ENCODE data around the gene KCNQ5. TPM values are rescaled to one million over a fixed set of nuclear protein-coding genes. Genes with fewer than 3 reads are reported as not detected.

Gene KCNQ5
- polyA plus RNA-seq, 4 donors = 0.24 to 0.41 (median 0.32) TPM

DNA sequence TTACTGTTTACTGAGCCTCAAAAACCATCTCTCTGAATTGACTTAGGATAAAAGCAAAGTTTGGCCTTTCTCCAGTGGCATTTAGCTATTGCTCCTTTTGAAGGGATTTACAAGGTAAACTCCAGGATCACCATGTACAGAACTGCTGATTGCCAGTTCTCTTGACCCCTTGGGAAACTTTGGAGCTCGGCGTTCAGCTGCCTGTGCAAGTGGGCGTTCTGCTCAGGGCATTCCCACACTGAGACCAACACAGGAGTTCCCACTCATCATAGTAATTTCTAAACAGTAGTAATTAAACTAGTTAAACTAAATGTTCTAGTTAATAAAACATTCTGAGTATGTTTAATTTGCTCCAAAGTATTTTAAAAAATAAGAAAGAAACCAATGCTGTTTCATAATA, 14.9 kb downstream of the KCNQ5 start:
- no peak for DNase-seq (ENCODE audit: low read depth in 4 of 4, low spot score in 3 of 4)

DNA sequence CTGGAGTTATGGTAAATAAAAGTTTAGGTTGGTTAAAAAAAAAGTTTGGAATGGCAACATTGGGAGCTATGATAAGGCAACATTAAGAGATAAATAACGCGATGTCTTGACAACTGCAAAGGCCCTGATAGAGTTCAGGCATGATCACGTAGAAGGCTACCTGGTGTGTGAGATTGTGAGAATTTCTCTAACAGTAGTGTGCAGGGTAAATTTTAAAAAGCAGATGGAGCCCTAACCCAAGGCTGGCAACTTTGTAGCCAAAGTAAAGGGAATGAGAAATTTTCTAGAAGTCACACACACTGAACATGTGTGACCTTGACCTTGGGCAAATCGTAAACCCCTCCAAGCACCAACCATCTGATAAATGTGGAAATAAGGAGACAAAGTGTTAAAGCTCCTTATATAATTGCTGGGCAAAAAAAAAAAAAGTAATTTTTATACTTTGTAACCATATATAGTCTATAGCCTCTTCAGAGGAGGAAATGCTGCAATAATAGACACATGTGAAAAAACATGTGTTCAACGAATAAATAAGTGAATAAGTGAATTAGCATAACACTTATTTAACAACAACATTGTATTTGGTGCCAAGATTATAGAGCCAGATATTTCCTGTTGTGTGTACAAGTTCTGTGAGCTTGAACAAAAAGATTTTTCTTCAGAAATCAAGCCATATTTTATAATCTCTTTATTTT, 18.2 kb downstream of the KCNQ5 start:
- no peak for DNase-seq (ENCODE audit: low read depth in 4 of 4, low spot score in 3 of 4)

DNA sequence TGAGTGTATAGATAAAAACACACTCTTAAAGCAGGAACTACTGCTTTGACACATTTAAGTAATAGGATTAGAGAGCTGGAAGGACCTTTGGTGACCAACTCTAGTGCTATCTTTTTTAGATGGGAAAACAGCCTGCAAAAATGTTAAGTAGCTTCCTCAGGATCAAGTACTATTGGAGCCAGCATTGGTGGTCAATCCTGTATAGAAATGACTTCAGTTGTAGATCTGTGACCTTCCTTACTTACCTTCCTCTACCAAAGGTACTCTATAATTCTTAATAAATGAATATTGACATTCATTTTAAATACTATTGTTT, 18.7 kb downstream of the KCNQ5 start:
- DNase-seq (ENCODE audit: low read depth in 4 of 4, low spot score in 3 of 4) = no peak

DNA sequence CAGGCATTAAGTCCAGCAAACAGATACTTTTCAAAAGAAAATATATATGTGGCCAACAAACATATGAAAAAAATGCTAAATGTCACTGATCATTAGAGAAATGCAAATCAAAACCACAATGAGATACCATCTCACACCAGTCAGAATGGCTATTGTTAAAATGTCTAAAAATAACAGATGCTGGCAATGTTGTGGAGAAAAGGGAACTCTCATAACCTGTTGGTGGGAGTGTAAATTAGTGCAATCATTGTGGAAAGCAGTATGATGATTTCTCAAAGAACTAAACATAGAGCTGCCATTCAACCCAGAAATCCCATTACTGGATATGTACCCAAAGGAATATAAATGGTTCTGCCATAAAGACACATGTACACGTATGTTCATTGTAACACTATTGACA, 20.6 kb downstream of the KCNQ5 start:
- DNase-seq (ENCODE audit: low read depth in 4 of 4, low spot score in 3 of 4) = no peak

DNA sequence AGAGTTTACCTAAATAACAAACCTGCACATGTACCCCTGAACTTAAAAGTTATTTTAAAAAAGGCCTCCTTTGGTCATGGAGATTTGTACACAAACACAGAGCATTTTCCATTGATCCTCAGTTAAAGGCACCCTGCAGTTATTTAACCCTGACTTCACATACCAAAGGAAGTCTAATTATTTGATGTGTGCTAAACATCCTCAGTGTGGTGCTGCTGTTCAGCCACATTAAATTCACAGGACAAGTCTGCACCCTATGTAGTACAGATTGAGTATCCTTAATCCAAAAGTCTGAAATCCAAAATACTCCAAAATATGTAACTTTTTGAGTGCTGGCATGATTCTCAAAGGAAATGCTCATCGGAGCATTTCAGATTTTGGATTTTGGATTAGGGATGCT, 21.4 kb downstream of the KCNQ5 start:
- no peak for DNase-seq (ENCODE audit: low read depth in 4 of 4, low spot score in 3 of 4)

DNA sequence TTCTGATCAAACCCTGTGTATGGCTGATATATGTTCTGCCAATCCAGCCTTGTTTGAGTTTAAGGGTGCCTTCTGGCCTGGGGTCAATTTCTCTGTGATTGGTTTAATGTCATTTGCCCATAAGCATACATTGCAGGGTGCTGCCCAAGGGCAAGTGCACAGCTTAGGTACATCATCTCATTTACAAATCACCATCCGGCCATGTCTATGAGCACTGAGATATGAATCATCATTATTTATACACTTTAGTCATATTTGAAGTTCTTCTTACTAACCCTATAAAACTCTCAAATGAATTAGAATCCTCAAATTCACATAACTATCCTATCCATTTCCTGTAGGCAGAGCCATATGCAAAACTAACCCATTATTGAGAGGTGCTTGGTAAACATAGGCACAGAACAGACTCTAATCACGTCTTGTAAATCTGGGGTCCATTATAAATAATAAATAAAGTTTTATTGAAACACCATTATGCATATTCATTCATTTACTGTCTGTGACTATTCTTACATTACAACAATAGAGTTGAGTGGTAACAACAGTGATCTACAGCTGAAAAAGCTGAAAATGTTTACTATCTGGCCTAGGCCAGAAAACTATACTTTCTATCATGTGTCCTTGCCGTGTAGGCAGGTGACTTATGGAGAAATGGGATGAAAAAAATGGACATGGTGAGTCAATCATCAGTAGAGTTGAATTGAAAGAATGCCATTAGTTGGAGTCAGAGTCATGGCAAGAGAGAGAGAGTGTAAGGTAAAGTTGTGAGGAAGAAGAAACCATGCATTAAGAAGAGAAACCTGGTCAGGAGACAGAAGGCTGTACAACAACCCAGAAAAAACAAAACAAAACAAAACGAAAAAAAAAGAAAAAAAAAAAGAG, 25.0 kb downstream of the KCNQ5 start:
- DNase-seq (ENCODE audit: low read depth in 4 of 4, low spot score in 3 of 4) = no peak

DNA sequence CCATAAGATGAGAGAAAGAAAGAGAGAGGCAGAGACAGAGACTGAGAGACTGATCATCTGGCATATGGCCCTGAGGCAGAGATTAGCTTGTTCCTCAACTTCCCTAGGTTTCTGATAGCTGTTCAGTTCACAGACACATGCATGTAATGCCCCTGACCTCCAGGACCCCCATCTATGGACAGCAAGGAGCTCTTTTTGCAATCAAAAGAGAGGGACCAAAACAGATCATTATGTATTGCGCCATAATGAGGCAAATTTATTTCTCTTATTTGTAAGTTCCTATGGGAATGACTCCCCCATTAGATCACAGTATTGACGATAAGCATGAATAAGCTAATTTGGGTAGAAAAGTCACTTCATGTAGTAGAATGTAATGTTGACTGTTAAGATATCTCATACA, 25.6 kb downstream of the KCNQ5 start:
- no peak for DNase-seq (ENCODE audit: low read depth in 4 of 4, low spot score in 3 of 4)

DNA sequence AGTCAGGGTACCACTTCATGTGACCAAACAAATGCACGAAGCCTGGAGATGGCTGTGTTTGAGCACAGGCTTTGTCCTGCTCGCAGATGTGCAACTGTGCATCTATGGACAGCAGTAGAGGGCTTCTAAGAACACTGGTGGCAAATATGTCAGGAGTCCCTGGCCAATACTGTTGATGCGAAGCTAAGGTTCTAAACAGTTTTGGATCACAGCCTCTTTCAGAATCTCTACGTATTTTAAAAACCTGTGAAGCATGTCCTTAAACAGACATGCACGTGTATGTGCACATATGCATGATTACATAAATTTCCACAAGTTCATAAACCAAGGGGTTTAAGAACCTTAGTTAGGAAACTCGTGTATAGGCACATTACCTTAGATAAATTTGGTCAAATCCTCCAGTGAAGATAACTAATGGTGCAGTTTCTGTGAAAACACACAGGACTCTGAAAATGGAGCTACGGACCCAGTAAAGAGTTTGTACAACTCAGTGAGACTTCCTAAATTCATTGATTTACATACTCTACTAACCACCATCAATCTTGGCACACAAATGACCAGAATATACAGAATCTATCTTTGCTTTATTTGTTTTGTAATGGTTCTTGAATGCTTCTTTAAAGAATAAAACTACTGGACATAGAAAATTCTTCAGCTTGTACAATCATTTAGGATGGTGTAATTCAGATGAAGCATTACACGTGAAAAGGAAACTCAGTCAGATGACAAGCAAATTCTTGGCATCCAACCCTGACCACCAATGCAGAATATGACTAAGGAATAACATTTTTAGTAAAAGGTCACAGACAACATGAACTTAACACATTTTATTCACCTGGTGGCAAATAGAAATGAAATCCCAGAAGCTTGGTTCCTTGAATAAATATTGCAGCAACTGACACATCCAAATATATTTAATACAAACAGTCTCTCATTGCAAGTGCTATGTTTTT, 27.4 kb downstream of the KCNQ5 start:
- DNase-seq (ENCODE audit: low read depth in 4 of 4, low spot score in 3 of 4) = no peak

DNA sequence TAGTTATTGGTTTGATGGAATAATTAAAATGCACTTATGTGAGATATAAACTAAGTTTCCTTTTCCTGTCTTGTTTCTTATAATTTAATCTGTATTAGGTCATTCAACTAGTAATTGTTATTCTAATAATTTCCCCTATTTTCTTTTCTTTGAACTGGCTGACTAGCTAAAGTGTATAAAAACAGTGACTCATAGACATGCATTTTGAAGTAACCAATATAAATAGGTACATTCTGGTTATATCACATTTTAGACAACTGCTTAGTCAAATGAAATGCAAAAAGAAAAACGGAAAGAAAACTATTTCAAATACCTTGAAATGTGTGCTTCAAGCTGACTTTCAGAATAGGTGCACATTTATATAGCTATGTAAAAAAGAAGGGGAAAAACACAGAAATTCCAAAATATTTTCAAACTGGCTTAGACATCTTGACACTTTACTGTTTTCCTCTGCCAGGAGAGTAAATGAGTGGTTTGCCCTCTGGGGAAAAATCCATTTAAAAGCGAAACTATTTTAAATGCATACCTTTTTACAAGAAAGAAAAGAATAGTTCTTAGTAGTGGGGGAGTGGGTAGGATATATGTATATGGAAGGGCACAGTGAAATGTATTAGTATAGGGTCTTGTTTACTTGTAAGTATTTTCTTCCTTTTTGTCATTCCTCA, 28.3 kb downstream of the KCNQ5 start:
- DNase-seq (ENCODE audit: low read depth in 4 of 4, low spot score in 3 of 4) = no peak

DNA sequence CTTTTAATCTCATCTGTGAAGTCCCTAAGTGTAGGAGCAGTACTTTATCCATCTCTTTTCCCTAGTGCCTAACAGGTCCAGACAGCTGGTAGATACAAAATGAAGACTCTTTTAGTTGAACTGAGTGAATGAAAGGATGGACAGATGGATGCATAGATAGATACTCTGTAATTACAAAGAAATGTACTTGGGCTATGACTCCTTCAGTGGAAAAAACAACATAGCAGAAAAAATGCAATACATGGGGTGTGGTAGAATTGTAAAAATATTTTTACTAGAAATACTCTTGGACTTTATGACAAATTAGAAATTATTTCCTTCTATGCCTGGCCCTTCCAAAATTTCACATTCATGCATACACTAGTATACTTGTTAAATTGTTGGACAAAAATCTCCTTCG, 29.3 kb downstream of the KCNQ5 start:
- no peak for DNase-seq (ENCODE audit: low read depth in 4 of 4, low spot score in 3 of 4)

DNA sequence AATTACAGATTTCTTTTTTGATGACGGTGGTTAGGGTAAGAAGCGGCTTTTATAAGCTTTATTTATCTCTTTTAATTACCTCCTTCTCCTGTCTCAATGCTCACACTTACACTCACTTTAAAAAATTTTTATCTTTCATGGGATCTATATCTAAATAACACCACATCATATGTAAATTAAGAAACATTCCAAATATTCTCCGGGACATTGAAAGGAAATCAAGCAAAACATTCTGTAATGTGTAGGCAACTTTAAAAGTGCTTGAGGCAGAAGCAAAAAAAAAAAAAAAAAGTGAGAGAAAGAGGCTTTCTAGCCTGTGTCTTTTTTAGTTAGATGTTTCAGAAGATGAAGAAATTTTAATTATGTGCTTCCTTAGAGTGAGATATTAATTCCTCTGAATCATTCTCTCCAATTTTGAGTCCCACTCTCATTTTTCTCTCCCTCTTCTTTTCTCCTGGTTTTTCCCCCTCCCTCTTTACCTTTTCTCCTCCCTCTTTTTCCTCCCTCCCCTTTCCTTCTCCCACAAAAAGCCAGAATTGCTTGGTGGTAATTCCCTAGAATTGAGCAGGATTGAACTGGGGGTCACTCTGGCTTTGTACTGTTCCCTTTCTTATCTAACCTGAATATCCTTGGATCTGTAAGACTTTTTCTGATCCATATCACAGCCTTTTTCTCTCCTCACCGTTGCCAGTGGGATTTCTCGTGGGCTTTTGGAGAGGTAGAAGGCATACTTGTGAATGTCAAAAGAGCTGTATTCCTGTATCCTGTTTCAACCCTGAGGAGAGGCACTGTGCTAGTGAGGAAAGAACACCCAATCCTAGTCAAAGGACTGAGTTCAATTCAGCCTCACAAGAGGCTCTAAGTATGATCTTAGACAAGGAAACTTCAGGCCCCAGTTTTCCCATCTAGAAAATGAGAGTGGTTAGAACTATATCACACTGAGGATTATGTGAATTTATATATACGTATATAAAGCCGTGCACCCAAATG, 30.4 kb downstream of the KCNQ5 start:
- DNase-seq (ENCODE audit: low read depth in 4 of 4, low spot score in 3 of 4) = no peak

DNA sequence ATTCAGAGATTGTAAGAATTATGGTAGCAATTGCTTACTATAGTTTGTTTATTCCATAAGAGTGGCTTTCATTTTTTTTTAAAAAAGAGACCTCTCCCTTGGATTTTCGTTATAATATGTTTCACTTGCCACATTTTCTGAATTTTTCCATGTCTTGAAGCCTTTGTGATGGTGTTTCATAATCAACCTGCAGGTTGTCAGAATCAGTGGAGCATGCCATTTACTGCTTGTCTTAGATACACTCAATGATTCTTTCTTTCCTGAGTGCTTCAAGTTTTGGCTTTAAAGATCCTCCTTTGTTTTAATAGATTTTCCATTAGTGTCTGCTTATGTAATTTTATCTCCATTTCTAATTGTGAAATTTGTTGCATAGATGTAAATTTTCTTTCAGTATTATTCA, 31.2 kb downstream of the KCNQ5 start:
- no peak for DNase-seq (ENCODE audit: low read depth in 4 of 4, low spot score in 3 of 4)

DNA sequence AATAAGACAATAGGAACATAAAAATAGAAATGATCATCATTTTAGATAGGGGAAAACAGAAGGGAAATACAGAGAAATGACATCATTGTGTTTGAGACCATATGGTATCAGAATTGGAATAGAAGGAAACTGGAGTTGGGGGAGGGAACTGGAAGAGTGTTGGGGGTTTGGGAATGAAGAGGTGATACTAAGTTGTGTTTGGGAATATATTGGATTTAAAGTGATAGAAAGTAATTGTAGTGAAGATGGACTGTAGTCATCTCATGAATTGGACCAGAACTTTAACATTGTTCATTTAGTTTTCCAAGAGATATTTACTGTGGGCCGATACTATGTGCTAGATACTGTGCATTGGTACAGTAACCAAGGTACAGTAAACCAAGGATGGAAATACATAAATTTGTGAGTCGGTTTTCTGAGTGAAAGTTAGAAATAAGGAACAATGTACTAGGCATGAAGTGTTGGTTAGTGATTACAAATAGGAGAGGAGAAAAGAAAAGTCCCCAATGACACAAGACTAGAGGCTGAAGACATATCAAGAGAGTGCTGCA, 32.3 kb downstream of the KCNQ5 start:
- no peak for DNase-seq (ENCODE audit: low read depth in 4 of 4, low spot score in 3 of 4)

DNA sequence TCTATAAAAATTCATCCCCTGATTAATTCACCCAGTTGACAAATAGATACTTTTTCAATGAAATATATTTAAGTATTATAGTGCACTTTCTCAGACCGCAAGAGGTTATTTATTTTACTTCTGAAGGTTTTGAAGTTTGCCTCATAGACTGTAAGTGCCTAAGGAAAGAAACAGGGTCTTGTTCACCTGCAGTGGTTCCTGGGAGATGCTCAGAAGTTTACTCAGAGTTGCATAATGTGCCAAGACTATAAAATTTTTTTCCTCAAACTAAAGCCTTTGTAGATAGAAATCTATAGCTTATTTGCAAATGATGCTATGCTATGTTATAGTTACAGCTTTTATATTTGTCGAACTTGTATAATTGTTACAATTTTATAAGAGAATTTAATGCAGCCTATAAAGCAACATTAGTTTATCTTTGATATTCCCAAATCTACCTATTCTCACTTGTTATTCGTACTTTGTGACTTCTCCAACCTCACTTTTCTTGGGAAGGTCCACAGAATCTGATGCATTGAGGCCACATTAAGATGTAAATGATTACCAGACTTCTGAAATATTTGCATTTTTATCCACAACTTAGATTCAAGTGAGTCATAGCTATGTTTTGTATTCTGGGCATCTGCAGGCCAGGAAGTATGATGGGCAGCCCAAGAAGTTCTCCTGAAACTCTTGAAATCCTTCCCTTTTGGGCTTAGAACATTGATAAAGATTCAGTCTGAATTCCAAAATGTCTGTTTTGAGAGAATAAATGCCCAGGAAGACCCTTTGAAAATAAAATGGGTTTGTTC, 35.7 kb downstream of the KCNQ5 start:
- DNase-seq (ENCODE audit: low read depth in 4 of 4, low spot score in 3 of 4) = no peak

DNA sequence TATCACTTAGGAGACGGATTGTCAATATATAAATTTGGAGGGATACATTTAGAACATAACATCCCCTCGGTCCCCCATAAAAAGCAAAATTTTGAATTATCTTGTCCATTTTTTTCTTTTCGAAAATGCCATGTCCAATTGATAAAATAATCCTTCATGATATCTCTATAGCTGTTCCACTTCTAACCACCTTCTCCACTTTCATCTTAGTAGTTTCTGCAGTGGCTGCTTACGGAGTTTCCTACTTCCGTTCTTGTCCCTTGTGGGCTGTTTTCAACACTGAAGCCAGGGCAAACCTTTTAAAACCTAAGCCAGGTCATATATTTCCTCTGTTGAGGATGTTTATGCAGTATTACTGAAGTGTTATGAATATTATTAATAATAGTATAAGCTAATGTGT, 37.9 kb downstream of the KCNQ5 start:
- DNase-seq (ENCODE audit: low read depth in 4 of 4, low spot score in 3 of 4) = no peak

DNA sequence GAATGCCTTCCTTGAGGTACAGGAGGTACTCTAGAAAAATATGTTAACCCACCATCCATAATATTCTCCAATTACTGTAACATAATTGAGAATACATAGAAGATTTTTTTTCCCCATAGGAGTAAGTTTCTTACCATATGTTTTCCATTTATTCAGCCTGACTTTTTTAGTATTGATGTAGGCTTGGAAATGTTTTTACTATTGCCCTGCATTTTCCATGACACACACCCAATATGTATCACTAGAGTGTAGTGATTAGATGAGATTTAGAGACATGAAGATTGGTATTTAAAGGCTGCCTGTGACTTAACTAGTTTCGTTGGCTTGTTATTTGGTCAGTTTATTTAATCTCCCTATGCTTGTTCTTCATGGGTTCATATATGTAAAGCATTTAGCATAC, 39.5 kb downstream of the KCNQ5 start:
- no peak for DNase-seq (ENCODE audit: low read depth in 4 of 4, low spot score in 3 of 4)

DNA sequence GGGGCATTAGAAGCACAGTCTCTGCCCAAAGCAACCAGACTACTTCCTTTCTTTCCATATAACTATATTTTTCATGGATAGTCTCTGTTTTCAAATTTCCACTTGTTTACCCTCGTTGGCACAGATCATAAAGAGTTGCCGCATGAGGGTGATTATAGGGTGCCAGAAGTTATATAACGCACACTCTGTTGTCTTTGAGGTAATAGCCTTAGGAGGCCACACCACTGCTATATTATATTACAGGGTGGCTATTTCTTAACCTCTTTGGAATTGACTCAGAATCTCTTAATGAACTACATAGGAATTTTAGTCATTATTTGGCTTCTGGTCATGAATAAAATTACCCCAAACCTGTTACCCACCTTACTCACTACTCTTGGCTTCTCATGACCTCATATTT, 43.7 kb downstream of the KCNQ5 start:
- DNase-seq (ENCODE audit: low read depth in 4 of 4, low spot score in 3 of 4) = no peak

DNA sequence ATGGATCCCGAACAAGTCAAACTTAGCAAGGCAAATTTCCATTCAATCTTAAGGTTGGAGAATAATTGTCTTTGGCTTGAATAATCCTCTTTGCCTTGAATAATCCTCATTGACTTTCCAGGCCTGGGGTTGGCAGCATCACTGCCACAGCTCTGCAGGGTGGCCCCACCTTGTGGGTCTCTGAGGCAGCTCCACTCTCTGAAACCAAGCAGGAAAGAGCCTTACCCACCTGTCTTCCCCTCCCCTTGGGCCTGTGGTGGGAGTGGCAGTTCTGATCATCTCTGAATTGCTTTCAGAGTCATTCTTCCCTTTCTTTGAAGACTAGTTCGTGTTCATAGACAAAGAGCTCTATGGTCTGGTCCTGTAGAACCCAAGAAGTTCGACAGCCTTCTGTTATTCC, 47.5 kb downstream of the KCNQ5 start:
- no peak for DNase-seq (ENCODE audit: low read depth in 4 of 4, low spot score in 3 of 4)

All from right renal pelvis (tissue), 4 donors.